GM19467 (cell line): ENCODE measurements around the gene SDK1.

ENCODE experiments used
- ATAC-seq: cut with Tn5 transposase; IDR thresholded peaks from one replicate; pipeline ENCODE4 v1.9.1; 2021; ENCODE audit warnings: mild to moderate bottlenecking, moderate library complexity; ENCODE audit not compliant: unreplicated experiment

Gene SDK1

DNA sequence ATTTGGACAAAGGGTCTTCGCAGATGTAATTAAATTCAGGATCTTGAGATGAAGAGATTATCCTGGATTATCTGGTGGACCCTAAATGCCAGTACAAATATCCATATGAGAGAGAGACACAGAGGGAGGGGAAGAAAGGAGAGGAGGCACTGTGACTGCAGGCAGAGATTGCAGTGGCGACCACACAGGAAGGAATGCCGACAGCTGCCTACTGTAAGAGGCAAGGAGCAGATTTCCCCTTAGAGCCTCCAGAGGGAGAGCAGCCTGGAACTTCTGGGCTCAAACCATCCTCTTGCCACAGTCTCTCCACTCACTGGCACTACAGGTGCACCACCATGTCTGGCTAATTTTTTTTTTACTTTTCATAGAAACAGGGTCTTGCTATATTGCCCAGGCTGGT lies 152.3 kb downstream of the SDK1 start:
- ATAC-seq = no peak

DNA sequence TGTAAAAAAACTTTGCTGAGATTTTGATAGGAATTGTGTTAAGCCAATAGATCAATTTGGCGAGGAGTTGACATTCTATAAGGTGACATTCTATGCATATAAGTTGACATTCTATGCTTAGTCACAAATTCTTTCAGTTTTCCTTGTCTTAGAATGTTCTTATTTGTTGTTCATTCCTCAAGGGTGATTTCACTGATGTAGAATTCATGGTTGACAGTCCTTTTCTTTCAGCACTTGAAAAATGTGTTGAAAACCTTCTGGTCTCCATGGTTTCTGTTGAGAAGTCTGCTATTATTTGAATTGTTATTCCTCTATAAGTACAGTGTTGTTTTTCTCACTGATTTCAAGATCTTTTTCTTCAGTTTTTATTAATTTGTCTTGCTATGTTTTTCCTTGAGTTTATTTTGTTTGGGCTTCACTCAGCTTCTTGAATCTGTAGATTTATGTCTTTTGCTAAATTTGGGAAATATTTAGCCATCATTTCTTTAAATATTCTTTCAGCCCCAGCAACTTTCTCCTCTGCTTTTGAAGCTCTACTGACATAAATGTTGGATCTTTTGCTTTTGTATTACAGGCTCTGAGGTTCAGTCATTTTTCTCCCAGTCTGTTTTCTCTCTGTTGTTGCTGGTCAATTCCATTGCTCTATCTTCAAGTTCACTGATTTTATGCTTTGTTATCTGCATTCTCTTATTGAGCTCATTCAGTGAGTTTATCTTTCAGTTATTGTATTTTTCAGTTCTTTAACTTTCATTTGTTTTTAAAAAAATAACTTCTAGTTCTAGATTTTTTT lies 154.9 kb downstream of the SDK1 start:
- no peak for ATAC-seq

DNA sequence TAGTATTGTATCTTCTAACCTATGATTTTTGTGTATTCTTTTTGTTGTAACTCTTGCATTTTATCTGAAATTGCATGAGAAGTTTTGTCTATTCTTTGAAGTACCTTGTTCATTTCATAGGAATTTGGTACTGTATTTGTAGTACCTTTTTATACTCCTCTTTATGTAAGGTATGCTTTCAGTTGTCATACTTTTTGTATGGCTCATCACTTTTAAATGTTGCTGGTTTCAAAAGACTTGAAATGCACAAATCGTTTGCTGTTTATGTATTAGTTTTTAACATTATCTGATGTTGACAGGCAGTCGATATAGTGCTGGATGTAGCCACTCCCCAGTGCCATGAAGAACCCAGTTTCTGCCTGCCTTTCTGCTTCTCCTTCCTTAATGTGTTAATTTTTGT lies 158.1 kb downstream of the SDK1 start:
- ATAC-seq = no peak

DNA sequence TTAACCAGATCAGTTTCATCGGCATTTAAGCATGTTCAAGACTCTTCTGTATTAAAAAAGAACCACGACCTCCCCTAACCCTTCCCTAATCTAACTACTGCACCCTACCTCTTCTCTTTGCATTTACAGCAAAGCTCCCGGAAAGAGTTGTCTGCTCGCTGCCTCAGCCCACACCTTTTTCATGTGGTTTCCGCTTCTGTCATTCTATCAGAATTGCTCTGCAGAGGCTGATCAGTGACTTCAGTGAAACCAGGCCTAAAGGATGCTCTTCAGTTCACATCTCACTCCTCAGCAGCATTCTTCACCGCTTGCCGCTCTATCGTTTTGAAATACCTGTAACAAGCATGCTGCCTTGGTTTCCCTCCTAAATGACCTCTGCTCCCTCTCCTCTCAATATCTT lies 160.9 kb downstream of the SDK1 start:
- ATAC-seq = no peak

DNA sequence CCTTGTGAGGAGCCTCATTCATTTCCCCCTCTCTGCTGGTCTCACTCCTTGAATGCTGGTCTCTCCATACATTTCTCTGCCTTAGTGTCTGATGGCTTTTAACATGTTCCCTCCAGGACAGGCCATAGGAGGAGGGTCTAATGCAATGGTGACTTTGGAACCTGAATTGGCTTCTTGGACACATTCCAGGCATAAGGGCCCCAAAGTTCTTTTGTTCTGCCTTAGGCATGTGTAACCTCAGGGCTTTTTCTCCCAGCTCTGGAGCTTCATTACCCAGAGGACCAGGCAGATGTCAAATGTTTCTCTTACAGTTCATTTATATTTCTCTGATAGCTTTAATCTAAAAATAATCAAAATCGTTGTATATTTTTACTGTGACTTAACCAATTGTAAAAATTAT lies 162.6 kb downstream of the SDK1 start:
- no peak for ATAC-seq

DNA sequence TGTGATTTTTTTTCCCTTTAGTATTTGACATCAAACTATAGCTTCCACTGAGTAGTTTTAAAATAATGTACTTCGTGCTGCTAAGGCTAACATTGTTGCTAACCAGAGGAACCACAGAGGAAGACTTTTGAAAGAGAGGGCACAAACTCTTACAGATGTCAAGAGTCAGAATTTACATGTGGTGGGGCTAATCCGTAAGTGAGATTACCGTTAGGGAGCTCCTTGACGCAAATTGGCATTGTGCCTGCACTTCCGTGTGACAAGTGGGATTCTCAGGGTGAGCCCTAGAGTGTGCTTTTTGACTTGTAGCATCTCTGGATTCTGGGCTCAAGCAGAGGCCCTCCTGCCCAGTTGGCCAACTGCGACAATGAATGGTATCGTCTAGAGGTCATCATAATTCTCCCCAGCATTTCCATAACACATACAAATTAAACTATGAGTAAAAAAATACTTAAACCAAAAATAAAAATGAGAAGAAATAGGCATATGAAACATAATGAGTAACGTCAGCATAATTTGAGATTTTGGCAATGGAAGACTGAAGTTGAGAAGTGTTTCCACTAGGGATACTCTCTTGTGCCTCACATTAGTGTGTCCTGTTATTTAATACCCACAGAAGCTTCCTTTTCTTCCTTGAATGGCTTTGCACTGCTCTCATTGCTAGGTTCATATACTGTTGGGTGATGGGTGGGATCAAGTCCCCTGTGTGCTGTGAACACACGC lies 164.0 kb downstream of the SDK1 start:
- no peak for ATAC-seq

DNA sequence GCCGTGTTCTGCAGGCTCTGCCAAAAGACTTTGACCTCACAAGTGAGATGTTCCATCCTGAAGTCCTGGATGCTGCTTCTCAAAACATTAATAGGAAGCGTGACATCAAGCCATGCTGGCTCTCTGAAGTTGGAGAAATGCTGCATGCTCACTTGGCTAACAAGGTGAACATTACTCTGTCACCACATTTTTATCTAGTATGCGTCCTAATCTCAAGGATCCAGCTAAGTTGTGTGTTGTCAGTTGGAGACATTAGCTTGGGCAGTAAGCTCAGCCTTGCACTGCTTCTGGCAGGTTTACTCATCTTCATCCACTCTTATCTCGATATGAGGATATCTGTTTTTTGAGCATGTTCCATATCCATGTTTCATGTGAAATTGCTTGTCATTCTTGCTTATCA lies 165.2 kb downstream of the SDK1 start:
- no peak for ATAC-seq

DNA sequence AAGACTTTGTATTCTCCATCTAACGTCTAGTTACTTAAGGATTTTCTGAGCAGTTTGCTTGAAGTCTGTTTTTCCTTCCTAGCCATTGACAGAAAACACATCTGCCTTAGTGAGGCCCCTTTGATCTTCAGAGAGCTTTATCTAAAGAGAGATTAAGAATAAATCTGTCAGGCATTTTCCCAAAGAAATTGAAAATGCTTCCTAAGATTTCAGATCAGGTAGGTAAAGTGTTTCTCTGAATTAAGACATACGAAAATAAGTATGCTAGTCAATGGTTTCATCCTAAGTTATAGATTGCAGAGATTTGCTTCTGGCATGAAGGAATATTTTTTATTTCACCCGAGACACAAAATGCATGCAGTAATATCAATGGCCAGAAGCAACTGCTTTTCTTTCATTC lies 168.6 kb downstream of the SDK1 start:
- no peak for ATAC-seq

DNA sequence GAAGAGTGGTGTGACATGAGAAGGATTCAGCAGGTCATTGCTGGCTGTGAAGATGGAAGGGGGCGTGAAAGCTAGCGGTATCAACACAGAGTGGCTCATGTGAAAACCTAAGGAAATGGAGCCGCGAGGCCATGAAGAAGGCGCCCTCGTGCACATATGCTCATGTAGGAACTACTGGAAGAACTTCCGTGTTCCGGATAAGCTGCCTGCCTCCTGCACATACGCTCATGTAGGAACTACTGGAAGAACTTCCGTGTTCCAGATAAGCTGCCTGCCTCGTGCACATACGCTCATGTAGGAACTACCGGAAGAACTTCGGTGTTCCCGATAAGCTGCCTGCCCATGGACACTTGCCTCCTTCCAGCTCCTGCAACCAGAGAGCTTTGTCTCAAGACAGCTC lies 179.1 kb downstream of the SDK1 start:
- no peak for ATAC-seq

DNA sequence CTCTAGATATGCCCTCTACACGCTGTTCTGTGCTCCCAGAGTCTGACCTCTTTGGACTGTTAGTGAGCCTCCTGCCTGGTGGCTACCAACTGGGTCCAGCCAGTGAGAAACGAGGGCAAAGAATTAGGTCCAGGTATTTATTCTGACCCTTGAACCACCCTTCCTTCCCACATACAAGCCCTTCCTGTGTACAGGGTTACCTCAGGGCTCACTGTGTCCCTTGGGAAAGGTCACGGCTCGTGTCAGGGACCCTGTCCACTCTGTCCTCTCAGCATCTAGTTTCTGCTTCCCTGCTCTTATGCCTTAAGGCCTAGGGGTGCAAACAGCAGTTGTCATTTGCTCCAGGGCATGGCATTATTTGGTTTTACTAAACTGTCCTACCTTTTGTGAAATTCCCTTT lies 180.4 kb downstream of the SDK1 start:
- no peak for ATAC-seq

DNA sequence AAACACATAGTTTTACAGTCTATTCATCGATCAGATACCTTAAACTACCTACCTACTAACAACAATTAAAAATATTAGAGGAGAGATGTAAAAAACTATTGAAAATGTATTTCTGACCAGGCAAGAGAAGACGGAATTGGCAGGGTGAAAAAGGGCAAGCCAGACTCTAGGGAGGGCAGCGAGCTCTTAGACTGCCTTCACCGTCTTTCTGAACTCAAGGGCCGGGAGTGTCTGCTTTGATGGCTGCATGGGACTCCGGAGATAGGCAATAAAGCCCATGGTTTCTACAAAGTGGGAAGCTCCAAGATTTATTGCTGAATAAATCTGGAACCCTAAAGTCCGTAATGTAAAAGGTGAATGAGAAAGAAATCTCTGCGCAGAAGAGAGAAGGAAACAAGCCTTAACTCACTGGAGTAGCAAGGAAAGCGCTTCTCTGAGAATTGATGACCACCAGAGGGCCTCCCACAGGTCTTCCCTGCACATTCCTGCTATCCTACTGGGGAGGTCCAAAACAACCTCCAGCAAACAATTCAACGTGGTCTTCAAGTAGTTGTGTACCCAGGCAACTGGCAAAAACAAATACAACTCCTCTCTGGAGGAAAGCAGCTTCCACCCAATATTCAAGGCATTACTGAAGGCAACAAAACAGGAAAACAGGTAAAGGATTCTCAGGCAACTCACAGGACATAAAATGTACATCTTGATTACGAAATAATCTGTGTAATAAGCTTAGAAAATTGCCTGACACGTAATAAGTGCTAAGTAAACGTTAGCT lies 181.3 kb downstream of the SDK1 start:
- ATAC-seq = no peak

DNA sequence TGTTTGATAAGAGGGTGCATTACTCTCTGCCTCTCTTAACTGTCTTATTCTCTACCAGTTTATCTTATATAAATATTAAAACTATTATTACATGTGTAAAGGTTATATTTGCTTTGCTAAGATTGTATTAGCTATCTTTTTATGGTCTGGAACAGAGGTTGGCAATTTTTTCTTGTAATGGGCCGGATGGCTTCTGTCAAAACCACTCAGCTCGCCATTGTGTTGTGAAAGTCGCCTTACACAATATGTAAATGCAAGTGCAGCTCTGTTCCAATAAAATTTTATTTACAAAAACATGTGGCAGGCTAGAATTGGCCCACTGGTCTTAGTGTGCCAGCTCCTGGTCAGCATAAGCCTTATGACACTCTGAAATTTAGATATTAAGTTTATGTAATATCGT lies 185.8 kb downstream of the SDK1 start:
- no peak for ATAC-seq

DNA sequence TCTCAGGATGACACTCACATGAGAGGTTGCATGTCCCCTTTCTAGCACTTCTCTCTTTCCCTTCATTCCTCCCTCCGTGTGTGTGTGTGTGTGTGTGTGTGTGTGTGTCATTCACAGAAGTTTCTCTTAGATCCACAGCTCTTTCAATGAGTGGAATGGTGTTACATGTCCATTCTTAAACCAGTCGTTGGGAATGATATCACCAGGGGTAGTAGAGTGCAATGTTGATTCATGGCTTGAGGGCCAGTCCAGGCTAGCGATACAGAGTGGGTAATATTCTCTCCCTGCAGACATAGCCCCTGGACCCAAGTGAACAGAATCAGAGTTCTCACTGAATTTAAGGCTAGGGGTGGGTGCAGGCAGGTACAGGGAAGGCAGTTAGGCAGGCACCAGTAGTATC lies 187.8 kb downstream of the SDK1 start:
- no peak for ATAC-seq

DNA sequence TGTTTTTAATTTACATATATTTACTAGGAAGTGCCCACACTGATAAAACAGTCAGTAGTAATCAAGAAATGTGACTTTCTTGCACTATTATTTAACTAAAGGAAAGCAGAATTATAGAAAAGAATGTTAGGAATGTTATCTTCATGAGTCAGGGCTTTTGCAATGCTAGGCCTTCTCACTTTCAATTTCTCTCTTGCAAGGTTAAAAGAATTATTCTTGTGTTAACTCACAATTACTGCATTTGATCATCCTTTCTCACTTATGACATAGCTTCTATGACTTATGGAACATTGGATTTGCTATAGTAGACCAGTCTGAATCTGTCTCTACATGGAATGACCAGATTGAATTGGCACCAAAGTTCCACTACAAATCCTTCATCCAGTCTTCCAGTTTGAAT lies 192.4 kb downstream of the SDK1 start:
- no peak for ATAC-seq

DNA sequence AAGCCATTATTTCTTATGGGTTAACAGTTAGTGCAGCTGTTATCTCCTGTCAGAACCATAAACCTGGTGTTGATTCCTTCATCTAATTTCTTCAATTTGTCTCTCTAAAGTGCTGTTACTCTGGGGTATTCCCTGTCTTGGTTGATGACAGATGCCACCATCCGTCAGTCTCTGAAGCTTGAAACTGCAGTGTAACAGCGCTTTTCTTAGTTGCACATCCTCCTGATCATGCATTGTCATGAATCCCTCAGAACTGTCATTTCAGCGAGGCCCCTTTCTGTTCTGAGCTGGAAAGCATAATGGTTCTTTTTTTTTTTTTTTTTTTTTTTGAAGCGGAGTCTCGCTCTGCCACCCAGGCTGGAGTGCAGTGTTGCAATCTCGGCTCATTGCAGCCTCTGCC lies 193.9 kb downstream of the SDK1 start:
- ATAC-seq = no peak

DNA sequence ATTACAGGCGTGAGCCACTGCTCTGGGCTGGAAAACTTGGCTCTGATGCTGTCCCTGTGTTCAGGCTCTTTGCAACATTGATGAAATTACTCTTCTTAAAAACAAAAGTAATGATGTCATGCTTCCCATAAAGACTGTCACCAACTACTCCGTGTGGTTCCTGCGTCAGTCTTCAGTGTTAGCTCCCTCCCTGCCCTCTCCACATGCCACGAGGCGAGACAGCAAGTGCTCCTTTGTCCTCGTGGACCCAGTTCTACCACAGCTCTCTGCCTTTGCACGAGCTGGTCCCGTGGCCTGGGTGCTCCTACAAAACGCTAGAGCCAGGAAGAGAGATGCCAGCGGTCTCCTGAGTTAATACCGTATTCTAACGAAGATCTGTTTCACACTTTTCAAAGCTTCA lies 194.5 kb downstream of the SDK1 start:
- no peak for ATAC-seq

DNA sequence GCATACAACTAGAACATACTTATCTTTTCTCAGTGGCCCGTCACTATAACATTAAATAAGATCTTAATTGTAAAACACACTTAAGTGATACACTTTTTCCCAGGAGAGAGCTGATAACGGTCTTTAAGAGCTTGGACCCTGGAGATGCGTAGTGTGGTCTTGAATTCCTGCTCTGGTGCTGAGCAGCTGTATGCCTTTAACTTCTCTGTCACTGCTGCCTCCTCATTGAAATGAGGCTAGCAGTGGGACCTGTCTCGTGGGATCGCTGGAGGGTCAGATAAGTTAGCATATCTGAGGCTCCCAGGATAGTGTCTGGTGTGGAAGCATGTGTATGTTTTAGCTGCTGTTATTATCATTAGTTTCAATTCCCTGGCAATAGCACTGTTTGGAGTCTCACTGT lies 194.9 kb downstream of the SDK1 start:
- no peak for ATAC-seq

DNA sequence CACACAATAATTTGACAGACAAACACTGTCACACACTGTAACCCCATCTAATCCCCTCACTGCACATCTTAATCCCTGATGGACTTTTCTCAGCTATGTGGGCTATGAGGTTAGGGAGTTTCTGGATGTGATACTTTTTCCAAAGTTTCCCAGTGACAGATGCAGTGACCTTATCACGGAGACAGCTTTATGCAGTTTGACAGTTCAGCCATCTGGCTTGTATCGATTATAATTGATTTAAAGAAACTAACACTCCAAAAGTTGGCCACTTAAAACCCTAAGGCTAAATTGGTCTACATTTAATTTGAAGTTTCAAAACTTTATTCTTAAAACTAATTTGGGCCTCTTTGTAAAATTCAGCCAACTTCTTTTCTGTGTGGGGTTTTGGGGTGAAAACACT lies 196.7 kb downstream of the SDK1 start:
- ATAC-seq = no peak

DNA sequence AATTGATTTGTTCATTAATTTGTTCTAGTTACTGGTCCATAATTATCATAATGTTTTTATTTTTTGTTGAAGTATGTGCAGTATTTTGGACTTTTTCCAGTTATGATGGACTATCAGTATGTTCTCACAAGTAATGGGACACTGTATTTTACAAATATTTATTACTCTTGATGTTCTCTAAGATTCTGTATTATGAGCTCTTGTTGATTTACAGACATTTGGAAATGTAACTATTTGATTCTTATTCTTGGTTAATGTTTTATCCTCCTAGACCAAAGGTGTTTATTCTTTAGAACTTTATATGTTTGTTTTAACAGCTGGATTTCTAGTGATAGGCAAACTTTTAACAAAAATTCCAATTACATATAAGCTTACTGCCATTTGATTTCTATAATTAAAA lies 200.6 kb downstream of the SDK1 start:
- ATAC-seq = no peak

DNA sequence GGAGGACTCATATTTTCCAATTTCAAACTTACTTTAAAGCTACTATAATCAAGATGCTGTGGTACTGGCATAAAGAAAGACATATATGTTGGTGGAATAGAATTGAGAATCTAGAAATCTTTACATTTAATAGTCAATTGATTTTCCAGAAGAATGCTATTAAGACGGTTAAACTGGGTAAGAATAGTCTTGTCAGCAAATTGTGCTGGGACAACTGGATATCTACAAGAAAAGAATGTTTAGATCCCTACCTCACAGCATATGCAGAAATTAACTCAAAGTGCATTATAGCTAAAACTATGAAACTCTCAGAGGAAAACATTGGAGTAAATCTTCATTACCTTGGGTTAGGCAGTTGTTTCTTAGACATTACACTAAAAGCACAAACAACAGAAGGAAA lies 203.3 kb downstream of the SDK1 start:
- ATAC-seq = no peak

DNA sequence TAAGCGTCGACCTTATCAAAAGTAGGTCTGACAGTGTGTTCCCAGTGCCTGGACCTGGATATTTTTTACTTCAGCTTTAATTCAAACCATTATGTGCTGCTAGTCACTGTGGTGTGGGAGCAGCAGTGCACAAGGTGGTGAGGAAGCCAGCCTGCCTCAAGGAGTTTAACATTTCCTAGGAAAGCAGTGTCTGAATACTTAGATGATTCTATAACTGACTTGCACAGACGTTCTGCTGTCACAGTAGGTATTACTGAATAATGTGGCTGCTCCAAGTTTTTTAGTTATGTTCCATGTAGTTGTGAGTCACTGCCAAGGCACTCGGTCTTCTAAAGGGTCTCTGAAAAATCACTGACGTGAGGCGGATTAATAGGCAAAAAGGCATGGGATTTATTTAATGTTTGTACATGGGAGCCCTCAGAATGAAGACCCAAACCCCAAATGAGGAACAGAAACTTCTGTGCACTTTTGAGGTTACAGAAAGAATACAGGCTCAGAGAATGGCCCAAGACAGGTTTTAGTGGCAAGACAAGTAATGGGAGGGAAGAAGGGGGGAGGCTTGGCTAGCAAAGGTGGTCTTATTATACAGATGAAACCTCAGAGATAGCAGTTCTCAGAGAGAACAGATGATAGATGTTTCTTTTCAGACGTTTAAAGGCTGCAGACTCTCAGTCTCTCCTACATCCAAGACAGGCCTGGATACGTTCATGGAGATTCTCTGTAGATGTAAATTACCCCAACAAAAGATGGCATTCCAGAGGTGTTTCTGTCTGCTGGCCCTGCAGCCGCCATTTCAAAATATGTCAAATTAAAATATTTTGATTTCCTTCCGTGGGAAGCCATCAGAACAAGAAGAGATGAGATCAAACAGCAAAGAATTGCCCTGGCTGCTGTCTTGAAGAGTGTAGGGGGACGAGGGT lies 209.3 kb downstream of the SDK1 start:
- no peak for ATAC-seq
